Fibroblast of the aortic adventitia (primary cell): ENCODE data around the gene FRMD4A. TPM values are rescaled to one million over a fixed set of nuclear protein-coding genes. Genes with fewer than 3 reads are reported as not detected.

Source experiments
- DNase-seq: peaks from one replicate; pipeline ENCODE4 v3.0.0-alpha.2; 2010; ENCODE audit warnings: low read depth
- H3K4me3 ChIP-seq: 2 replicates; pipeline ENCODE4 v1.5.1; 2011; ENCODE audit warnings: low read depth, mild to moderate bottlenecking, control low read depth, low read length, moderate library complexity
- total RNA-seq: library from RNA; depleted of rRNA; stranded (reverse); fragments of >200 nt; gene quantifications from 2 replicates; pipeline ENCODE4 v1.2.3, GENCODE V29; 2012; ENCODE audit warnings: low replicate concordance
- TF ChIP-seq, protein P1 (sequence below): IDR thresholded peaks from 2 replicates; pipeline ENCODE4 v1.5.1; 2011; ENCODE audit warnings: mild to moderate bottlenecking, low read length, control low read depth, inconsistent platforms; ENCODE audit not compliant: insufficient read depth

The FRMD4A gene
- total RNA-seq, 1 donor: 42.4 TPM

- TF ChIP-seq, protein P1, sequence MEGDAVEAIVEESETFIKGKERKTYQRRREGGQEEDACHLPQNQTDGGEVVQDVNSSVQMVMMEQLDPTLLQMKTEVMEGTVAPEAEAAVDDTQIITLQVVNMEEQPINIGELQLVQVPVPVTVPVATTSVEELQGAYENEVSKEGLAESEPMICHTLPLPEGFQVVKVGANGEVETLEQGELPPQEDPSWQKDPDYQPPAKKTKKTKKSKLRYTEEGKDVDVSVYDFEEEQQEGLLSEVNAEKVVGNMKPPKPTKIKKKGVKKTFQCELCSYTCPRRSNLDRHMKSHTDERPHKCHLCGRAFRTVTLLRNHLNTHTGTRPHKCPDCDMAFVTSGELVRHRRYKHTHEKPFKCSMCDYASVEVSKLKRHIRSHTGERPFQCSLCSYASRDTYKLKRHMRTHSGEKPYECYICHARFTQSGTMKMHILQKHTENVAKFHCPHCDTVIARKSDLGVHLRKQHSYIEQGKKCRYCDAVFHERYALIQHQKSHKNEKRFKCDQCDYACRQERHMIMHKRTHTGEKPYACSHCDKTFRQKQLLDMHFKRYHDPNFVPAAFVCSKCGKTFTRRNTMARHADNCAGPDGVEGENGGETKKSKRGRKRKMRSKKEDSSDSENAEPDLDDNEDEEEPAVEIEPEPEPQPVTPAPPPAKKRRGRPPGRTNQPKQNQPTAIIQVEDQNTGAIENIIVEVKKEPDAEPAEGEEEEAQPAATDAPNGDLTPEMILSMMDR: no peak
- DNase-seq: peak; percentile 89
- peak overlapping the region; percentile 42 for H3K4me3 ChIP-seq
These were observed 339.8 kb downstream of the FRMD4A start for GRCh38 chr10:13990946-13991345.

DNA sequence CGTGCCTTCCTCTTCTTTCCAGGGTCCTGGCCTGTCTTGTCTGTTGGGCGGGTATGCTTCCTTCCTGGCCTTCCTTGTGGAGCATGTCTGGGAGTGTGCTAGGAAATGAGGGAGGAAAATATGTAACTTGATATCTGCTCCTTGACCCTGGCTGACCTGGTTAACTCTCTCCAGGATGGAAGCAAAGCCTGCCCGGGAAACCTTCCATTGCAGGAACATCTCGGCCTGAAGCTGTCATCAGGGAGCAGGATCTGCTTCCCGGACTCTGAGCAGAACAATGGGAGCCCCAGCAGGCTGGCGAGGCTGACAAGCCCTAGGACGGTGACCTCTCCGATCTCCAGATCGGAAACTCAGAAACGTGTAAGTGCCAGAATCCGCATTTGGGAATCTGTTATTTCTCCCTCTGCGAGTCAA is 340.3 kb downstream of the FRMD4A start:
- peak; percentile 70 for DNase-seq
- peak overlapping the region; percentile 41 for H3K4me3 ChIP-seq
- TF ChIP-seq, protein P1: no peak

GRCh38 chr10:13989616-13990015 is 341.1 kb downstream of the FRMD4A start:
- TF ChIP-seq, protein P1: no peak
- no peak for DNase-seq
- H3K4me3 ChIP-seq: no peak overlapping the region

DNA sequence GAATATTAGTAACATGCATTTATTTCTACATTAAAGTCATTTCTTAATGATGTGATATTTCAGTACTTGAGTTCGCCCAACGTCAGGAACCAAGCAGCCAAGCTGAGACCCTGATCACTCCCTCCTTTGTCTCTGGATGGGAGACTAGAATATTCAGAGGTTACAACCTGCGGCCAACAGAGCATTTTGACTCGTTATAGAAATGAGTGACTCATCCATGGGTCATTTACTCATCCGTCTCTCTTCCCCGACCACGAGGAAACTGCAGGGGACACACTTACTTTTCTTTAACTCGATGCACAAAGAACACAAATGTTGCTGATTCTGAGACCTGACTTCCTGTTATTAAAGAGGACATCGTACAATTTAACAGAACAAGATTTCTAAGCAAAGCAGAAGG is 343.3 kb downstream of the FRMD4A start:
- H3K4me3 ChIP-seq: no peak overlapping the region
- TF ChIP-seq, protein P1: no peak
- peak; percentile 42 for DNase-seq

DNA sequence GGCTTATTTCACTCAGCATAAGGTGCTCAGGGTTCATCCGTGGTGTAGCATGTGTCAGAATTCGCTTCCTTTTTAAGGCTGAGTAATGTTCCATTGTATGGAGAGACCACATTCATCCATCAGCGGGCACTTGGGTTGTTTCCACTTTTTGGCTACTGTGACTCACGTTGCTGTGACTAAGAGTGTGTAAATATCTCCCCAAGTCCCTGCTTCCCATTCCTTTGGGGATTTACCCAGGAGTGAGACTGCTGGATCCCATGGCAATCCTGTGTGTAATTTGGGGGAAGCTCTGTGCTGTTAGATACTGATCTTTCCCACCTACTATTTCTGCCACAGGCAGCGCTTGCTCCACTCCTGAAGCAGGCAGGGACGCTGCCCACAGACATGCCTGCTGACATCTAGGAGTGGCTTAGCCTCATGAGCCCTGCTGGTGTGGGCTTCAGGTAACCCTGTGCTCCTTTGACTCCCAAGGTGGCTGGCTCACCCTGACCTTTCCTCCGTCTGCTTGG is 346.0 kb downstream of the FRMD4A start:
- peak; percentile 91 for DNase-seq

GRCh38 chr10:13983035-13983434 is 347.7 kb downstream of the FRMD4A start:
- no peak overlapping the region for H3K4me3 ChIP-seq
- TF ChIP-seq, protein P1: no peak
- no peak for DNase-seq

More for the DNA sequence above, 346.0 kb downstream of the FRMD4A start:
- no peak overlapping the region for H3K4me3 ChIP-seq
- TF ChIP-seq, protein P1: no peak

DNA sequence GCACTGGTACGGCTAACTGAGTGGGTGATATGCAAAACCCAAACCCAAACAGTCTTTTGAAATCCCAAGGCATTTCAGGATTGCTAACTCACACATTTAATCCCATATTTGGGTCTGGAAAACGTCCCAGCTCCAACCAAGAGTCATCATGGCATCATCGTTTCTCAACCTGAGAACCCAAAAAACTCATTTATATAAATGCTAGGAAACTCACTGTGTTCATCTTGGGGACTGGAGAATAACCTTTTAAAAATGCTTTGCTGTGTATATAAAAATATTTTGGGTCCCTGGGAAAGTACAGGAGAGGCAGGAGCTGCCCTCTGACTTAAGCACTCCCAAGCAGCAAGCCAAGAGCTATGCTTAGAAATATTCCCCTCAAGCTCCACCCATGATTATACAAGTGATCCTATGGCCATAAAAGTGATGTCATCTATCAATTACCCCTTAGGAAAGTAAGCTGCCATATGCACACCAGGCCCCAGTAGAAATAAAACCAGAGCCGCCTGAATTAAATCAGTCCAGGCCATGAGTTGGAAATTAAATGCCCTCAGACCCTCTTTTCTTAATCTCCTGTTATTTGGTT is 352.1 kb downstream of the FRMD4A start:
- H3K4me3 ChIP-seq: no peak overlapping the region
- peak; percentile 98 for DNase-seq
- TF ChIP-seq, protein P1: no peak
